GM18858 (cell line): ENCODE measurements around the gene COG4.
"Not testable (repeated sequence)": the region's sequence is repeated elsewhere in the genome, so short reads cannot be mapped to it uniquely, and the experiment has no call there.

Experiments
- ATAC-seq: cut with Tn5 transposase; IDR thresholded peaks from one replicate; pipeline ENCODE4 v1.9.1; 2021; ENCODE audit not compliant: unreplicated experiment

The COG4 gene

DNA sequence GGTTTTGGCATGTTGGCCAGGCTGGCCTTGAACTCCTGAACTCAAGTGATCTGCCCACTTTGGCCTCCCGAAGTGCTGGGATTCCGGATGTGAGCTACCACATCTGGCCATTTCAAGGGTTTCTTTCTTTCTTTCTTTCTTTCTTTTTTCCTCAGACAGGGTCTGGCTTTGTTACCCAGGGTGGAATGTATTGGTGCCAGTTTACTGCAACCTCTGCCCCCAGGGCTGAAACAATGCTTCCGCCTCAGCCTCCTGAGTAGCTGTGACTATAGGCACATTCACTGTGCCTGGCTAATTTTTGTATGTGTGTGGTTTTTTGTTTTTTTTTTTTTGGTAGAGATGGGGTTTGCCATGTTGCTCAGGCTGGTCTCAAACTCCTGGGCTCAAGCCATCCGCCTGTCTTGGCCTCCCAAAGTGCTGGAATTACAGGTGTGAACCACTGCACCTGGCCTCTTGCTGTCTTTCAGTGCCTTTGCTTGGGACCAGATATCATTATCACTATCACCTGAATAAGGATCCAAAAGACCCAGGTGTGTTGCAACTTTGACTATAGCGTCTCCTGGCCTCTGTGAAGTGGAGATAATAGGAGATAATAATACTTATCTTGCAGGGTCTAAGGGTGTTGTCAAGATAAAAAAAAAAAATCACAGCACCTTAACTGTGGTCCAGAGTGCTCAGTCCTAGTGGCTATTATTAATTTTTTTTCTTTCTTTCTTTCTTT, 65.7 kb downstream of the COG4 start:
- no peak for ATAC-seq

DNA sequence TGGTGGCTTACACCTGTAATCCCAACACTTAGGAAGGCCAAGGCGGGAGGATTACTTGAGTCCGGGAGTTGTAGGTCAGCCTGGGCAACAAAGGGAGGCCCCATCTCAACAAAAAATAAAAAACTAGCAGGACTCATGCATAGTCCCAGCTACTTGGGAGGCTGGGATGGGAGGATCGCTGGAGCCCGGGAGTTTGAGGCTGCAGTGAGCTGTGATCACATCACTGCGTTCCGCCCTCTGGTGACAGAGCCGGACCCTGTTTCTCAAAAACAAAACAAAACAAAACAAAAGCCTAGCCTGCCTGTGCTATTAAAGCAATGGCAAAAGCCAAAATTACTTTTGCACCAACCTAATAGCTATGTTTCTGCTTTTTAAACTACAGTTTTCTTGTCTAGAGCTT, 67.4 kb downstream of the COG4 start:
- ATAC-seq, result no peak

DNA sequence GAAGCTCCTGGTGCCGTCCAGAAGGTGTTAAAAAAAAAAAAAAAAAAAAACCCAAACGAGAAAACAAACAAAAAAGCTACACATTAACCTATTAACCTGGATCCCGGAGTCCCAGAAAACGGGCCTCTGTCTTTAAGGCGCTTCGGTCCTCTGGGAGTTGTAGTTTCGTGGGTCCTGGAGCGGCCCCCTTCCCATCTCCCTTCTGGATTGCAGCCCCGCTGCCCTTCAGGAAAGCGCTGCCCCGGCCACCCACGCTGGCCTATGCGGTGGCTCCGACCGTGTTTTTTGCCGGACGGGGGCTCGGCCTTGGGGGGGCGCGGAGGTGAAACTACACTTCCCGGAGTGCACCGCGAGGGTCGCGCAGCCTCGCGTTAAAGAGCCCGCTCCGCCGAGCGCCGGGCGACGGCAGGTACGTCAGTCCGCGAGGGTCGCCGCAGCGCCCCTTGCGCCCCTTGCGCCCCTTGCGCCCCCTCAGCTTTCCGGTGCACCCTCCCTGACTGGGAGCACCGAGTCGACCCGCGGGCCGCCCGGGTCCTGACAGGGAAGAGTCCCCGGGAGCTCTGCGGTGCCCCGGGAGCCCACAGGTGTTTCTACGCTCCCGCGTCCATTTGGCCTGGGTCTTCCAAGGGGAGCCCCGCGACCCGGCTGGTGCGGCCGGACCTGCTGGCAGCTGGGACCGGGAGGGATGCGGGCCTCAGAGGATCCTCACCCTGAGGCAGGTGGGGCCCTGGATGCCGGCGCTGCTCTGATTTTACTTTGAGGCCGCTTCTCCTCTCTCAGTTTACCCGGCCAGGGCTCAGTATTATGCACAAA, 68.9 kb downstream of the COG4 start, which contains the start of gene FCSK:
Gene FCSK (plus strand): TSS at position 374 of the 813 bp plus-strand sequence. CDS start 8,596 bp downstream, outside the sequence.
- ATAC-seq, result peak; percentile 68

DNA sequence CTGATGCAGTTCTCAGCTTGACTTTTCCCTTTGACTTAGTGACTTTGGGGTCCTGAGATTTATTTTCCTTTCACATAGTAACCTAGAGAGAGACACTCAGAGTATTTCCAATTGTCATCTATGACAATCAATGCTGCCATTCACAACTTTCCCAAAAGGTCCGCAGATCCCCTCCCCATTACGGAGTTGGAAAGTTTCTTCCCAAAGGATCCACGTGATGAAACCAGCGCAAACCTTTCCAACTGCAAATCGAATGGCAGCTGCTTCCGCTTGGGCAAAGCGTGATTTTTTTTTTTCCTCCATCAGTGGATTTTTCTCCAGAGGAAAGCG, 69.5 kb downstream of the COG4 start:
- ATAC-seq, result no peak

DNA sequence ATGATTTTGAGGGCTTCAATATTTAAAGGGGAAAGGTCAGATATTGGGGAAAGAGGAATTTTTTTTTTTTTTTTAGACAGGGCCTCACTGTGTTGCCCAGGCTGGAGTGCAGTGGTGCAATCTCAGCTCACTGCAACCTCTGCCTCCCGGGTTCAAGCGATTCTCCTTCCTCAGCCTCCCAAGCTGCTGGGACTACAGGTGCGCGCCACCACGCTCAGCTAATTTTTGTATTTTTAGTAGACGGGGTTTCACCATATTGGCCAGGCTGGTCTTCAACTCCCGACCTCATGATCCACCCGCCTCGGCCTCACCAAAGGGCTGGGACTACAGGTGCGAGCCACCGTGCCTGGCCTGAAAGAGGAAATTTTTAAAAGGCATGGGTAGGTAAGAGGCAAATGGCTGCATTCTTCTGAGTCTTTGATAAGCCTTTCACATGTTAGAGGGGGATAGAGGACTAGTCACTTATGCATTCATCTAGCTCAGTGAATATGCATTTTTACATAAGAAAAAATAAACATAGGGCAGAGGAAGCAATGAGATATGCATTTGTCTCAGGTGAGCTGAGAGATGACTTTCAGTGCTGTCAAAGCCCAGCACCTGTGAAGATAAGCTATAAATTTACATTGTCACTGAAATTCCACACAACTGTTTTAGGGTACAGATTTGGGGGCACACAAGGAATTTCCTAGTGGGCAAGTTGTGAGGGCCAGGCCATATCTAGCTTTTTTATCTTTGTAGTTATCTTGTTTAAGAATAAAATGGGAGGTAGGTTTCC, 70.0 kb downstream of the COG4 start:
- no peak for ATAC-seq

DNA sequence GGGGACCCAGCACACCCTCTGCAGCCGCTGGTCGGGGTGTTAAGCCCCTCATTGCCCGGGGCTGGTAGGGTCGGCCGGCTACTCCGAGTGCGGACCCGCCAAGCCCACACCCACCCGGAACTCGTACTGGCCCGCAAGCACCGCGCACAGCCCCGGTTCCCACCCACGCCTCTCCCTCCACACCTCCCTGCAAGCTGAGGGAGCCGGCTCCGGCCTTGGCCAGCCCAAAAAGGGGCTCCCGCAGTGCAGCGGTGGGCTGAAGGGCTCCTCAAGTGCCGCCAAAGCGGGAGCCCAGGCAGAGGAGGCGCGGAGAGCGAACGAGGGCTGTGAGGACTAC, 72.4 kb downstream of the COG4 start:
- ATAC-seq, result not testable (repeated sequence)

DNA sequence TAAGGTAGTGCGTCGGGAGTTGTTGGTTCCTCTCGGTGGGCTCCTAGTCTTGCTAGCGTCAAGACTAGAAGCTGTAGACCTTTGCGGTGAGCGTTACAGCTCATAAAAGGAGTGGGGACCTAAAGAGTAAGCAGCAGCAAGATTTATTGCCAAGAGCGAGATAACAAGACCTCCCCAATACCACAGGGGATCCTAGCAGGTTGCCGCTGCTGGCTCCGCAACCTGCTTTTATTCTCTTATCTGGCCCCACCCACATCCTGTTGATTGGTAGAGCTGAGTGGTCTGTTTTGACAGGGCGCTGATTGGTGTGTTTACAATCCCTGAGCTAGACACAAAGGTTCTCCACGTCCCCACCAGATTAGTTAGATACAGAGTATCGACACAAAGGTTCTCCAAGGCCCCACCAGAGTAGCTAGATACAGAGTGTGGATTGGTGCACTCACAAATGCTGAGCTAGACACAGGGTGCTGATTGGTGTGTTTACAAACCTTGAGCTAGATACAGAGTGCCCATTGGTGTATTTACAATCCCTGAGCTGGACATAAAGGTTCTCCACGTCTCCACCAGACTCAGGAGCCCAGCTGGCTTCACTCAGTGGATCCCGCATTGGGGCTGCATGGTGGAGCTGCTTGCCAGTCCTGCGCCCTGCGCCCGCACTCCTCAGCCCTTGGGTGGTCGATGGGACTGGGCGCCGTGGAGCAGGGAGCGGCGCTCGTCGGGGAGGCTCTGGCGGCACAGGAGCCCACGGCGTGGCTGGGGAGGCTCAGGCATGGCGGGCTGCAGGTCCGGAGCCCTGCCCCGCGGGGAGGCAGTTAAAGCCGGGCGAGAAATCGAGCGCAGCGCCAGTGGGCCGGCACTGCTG, 73.0 kb downstream of the COG4 start:
- ATAC-seq, result not testable (repeated sequence)

DNA sequence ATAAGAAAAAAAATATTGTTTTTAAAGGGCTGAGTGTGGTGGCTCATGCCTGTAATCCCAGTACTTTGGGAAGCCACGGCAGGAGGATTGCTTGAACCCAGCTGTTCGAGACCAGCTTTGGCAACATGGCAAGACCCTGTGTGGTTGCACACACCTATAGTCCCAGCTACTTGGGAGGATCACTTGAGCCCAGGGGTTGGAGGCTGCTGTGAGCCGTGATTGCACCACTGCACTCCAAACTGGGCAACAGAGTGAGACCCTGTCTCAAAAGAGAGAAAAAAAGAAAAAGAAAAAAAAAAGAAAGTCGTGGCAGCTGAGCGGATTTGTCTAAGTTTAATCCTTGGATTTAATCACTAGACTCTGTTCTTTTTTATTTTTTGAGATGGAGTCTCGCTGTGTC, 75.3 kb downstream of the COG4 start:
- ATAC-seq, result no peak

DNA sequence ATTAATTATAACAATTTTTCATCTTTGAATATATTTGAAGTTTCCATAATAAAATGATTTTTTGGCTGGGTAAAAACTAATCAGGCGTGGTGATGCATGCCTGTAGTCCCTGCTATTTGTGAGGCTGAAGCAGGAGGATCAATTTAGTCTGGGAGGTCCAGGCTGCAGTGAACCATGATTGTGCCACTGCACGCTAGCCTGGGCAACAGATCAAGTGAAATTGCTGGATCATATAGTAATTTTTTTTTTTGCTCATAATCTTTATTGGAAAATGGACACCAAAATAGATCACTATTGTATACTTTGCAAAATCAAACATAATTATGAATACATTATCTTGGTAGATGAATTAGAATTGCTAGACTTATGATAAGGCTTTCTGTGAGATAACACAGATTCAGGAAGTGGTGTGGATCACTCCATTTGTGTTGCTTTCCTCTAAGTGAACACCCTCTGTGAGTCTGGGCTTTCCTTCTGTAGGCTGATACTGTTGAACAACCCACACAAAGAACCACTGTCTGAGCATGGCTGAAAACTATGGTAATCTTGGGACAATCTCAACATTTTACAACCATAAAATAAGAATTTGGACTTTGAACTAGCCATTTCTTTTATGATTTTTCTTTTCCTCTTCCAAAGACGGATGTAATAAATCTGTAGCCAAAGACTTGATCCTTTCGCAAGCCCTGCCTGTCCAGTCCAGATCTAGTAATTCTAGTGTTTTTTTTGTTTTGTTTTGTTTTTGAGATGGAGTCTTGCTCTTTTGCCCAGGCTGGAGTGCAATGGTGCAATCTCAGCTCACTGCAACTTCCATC, 78.9 kb downstream of the COG4 start:
- no peak for ATAC-seq

DNA sequence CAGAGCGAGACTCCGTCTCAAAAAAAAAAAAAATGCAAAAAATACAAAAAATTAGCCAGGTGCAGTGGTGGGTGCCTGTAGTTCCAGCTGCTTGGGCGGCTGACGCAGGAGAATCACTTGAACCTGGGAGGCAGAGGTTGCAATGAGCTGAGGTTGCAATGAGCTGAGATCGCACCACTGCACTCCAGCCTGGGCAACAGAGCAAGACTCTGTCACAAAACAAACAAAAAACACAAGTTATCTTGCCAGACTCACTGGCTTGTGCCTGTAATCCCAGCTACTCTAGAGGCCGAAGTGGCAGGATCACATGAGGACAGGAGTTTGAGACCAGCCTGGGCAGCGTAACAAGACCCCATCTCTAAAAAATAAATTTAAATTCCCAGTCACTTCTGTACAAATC, 81.0 kb downstream of the COG4 start:
- ATAC-seq, result no peak

DNA sequence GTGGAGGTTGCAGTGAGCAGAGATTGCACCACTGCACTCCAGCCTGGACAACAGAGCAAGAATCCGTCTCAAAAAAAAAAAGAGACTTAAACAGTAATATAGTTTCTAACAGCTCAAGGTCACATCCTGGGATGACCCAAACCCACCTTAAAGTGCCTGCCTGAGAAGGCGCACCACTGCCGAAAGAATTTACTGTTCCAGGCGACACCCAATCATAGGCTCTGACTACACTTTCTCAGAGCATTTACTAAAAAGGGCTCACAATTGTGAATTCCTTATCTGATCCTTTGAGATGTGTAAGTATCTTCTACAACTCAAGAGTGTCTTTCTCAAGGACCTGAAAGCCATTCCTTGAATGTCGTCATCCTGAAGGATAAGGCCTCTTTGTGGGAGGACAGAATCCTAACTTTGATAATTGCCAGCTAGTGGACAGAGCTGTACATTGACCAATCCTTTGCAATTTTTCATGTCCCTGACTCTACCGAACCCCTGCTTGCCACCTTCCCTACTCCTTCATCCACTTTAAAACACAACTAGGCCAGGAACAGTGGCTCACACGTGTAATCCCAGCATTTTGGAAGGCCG, 81.9 kb downstream of the COG4 start:
- no peak for ATAC-seq

DNA sequence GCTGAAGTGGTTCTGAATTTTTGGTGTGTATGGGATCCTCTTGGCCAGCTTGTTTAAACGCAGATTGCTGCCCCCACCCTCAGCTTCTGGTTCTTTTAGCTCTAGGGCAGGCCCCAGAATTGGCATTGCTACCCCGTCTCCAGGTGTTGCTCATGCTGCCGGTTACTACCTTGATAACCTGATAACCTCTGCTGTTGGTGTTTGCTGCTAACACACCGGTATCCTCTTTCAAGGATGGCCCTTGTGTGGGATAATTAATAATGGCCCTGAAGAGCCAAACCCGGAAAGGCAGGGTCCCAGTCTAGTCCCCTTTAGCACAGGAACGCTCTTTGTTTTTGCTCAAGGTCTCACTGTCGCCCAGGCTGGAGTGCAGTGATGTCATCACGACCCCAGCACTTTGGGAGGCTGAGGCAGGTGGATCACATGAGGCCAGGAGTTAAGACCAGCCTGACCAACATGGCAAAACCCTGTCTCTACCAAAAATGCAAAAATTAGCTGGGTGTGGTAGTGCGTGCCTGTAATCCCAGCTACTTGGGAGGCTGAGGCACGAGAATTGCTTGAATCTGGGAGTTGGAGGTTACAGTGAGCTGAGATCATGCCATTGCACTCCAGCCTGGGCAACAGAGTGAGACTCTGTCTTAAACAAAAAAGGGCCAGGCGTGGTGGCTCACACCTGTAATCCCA, 83.2 kb downstream of the COG4 start:
- ATAC-seq, result no peak

DNA sequence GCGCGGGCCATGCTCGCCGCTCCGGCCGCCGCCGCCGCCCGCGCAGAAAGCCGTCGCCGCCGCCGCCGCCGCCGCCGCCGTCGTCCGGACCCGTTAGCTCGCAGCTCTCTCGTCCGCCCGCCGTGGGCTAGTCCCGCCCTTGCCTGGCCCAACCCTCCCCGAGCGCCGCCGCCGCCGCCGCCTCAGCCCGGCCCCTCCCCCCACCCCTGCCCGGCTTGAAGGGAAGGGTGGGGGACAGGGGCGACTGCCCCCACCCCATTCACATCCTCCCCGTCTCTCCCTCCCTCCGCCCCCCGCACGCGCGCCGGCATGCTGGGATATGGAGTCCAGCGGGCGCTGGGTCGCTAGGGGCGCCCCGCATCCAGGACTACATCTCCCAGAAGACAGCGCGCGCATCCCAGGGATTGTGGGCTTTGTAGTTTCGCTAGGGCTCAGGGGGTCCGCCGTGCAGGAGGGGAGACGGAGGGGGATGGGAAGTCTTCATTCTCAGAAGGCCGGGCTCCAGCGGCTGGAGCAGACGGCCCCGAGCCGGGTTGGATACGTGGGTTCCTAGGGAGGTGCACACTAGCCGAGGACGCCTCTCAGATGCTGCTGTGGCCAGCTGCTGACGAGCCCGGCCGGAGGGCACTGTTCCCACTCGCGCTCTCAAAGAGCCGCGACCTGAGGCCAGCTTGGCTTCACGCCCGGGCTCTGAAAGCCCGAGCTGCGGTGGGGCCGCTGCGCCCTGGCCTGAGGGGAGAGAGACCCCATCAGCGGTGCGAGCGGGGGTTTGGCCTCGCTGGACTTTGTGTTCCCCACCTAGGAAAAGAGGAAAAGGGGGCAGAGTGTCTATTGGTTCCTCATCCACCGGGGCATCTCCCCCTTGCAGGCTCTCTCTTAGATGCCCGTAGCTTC, 84.1 kb downstream of the COG4 start, which contains the start of gene ST3GAL2:
Gene ST3GAL2 (minus strand): TSS at position 132 of the 894 bp plus-strand sequence. CDS start 40,570 bp downstream, outside the sequence.
- ATAC-seq, result peak; percentile 64

DNA sequence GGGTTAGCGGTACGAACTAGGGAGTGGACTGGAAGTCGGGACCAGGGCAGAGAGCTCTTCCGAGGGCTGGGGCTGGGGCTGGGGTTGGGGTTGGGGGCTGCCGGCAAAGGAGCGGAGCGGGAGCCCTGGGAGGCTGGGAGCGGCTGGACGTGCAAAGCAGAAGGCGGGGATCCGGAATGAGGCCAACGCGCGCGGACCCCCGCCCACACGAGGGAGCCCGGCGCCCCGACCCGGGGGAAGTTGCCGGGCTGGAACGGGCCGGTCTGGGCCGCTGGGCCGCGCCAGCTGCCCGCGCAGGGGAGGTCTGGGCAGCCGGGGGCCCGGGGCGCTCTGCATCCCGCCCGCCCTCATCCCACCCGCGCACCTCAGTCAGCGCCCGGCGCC, 84.8 kb downstream of the COG4 start:
- ATAC-seq, result no peak

DNA sequence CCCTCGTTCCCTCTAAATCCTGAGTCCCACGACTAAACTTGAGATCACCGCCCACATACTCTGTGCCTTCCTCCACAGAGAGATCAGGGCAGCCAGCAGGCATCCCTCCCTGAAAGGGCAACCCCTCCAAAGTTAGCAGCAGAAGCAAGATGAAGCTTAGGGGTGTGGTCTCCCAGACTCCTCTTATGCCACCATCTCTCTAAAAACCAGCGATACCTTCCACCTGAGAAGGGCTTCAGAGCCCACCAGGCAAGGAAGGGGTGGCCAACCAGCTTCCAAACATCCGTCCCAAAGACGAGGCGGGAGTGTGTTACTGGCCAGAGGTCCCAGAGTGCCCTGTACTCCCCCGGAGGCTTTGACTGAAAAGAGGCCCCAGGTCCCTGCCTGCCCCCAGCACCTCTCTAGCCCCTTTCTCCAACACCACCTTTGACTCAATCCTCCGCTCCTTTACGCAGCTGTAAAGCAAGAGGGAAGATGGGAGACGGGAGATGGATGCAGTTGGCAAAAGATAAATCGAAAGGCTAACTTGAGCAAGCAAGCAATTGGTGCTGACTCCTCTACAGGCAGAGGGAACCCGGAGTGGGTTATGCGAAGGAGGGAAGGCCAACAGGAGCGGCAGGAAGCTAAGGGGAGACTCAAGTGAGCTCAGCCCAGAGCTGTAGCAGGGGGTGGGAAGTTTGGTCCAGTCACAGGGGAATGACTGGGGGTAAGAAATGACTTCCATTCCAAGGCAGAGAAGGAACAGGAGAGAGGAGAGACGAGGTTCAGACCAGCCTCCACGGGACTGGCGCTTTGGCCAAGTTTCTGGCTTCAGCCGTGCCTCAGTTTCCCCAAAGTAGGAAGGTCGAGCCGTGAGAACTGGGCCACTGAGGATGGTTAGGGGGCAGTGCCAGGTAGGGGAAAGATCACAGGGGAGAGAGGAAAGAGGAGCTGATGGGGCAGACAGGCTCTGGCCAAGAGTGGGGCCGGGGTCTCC, 85.5 kb downstream of the COG4 start:
- no peak for ATAC-seq

DNA sequence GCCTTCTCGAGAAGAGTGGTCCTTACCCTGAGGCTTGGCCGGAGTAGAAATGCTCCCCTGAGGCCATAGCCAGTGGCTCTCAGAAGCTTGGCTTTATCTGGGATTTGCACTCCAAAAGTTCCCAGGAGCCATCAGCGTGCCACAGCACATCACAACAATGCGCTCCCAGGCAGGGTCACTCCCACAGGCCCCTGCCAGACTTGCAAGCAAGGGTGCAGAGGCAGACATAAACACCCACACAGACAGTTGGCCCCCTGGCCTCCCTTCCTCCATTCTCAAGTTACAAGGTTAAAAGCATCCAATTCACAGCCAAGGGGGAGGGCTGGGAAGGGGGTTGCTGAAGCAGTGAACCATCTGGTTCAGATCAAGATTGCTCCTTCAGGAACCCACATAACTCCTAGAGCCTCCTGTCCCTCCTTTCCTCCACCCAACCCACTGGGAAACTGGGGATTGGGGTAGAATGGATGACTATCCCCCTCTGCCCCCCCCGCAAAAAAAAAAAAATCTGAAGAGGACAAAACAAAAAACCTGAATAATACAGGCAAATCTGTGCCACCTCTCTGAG, 86.3 kb downstream of the COG4 start:
- ATAC-seq, result no peak
